Measurements from ENCODE around the gene PCNX1.
"Not testable (repeated sequence)": the region's sequence is repeated elsewhere in the genome, so short reads cannot be mapped to it uniquely, and the experiment has no call there.

The PCNX1 gene

DNA sequence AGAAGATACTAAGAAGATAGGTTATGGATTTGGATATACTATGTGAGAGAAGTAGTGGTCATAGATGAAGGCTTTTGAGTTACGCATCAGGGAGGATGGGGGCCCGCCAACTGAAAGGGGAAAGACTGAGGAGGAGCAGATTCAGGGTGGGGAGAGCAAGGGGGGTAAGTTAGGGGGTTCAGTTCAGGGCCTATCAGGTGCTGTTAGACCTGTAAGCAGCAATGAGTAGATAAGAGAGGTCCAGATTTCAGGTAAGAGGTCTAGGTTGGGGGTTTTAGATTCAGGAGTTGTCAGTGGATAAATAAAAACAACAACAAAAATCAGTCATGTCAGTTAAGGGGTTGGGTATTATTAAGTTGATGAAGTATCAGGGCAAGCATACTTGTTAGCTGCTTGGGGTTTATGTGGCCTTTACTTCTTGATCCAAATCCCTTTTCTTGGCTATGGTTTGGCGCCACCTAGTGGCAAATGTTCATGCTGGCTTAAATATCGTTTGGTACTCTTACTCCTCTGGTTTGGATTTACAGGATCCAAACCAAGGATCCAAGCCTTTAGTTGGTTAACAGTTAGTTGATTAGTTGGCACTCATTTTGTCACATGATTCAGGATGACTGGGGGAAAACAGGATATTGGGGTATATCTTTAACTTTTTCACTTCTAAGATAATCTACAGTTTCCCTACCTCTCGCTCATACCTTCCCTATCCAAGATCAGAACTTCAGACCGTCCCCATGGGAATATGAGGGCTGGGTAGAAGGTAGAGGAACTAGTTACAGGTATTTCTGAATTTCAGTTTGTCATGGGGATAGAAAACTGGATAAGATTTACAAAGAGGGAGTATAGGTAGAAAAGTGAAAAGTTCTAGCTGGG is 65.1 kb downstream of the PCNX1 start:
- DNase-seq = no peak

DNA sequence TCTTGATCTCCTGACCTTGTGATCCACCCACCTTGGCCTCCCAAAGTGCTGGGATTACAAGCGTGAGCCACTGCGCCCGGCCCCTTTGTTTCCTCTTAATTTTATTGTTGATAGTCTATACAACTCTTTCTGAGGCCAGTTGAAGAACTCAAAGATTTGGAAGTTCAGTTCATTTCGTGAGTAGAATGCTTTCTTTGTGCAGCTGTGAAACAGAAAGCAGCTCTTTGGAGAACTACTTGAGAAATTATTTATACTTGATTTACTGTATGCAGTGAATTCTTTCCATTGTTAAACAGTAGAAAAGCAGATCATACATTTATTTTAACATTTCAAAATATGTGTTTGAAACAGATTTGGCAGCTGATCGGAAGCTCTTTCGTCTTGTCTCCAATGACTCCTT is 69.3 kb downstream of the PCNX1 start:
- no peak for DNase-seq

DNA sequence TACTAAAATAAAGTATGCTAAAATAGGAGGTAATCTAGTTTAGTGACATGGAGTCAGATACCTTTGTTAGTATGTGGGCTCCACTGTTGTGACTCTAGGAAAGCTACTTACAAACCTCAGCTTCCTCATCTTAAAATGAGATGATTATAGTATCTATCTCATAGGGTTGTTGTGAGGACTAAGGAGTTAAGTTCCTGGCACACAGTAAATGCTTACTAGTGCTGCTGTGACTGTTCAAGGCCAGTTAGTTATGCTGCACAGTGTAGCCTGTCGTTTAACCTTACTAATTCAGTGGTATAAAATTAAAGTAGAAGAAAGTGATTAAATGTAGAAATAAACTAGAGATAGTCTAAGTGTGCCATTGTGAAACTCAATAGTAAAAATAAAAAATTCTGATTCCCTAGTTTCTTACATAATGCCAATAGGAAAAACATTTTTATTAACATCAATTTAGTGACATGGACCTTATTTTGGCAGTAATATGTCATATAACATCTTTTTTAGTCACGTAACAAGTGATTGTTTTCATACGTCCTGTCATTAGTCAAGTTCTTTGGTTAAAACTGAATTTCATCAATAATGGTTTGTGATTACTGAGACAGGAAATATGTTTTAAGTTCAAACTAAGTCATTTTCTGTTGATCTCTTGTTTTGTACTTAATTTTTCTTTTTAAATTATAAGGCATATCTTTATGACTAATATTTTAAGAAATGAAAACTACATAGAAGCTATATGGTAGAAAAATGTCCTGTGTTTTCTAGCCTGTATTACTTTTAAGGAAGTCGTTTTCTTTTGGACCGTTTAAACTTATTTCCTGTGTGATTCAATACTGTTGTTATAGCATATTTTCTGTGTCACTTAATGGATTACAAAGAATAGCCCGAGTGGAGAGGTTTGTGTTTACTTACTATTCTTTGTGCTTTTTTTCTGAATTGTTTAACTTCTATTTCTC is 74.0 kb downstream of the PCNX1 start:
- no peak for DNase-seq

DNA sequence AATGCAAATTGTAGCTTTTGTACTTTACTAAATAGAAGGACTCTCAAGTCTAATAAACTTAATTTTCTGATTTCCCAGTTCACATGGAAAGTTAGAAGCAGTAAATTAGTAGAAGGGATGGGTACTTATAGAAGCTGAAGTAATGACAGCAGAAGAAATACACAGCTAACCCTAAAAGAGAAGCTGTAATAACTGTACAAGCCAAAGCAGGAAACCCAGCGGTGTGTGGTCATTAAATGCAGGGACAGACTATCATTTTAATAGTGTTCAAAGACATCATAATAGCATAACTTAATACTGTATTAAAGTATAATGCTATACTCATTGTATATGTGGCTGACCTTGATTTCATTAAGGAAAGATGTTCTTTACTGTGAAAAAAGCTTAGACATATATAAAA is 74.9 kb downstream of the PCNX1 start:
- DNase-seq = no peak

DNA sequence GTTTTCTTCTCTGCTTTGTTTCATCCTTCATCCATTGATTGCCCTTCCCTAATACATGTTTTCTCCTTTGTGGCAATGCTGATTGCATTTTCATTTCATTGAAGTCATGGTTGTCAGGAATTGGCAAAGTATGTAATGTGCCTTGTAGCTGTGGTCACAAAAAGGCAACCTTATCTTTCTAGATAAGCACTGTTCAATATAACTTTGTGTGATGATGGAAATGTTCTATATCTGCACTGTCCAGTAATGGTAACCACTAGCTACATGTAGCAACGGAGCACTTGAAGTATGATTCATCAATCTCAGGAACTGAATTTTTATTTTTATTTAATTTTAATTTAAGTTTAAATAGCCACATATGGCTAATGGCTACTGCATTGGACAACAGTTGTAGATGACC is 79.8 kb downstream of the PCNX1 start:
- no peak for DNase-seq

DNA sequence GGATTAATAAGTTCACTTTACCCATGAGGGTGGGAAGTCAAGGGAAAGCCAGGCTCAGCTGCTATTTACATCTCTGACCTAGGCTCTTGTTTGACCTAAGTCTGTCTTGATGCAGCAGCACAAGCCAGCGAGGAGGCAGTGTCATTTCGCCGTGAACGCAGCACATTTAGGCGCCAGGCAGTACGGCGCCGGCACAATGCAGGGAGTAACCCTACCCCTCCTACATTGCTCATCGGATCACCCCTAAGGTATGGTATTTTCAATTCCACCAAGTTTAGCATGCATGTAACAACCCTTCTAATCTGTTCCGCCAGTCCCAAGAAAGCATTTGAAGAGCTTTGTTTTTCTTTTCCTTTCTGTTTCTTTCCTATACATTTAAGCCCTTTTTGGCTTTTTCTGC is 81.2 kb downstream of the PCNX1 start:
- no peak for DNase-seq

DNA sequence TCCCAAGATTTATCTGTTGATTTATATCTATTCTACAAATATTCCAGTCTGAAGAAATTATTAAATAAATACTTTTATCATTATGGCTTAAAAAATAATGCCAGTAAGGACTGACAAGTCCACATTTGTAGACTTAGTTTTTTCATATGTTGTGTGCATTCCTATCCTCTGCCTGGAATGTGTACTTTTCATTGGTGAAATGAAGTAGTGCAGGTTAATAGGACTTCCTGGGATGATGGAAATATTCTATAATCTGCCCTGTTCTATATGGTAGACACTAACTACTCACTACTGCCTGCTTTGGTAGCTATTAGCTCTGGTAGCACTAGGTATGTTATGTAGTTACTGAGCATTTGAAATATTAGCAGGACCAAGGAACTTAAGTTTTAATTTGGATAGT is 86.7 kb downstream of the PCNX1 start:
- DNase-seq = no peak

DNA sequence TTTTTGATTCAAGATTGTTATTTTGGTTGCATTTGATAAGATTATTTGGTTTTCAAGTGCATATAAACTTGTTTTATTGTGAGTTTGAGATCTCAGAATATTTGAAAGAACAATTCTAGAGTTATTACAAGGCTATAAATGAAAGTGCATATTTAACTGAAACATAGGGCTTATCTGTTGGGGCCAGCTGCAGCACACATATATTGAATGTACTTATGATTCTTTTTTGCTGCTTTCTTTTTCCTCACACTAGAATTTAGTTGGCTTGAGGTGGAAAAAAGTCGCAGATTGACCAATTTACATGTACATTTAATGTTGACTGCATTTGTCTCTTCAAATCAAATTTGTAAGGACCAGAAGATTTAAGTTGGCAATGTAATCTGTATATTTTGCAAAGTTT is 88.0 kb downstream of the PCNX1 start:
- no peak for DNase-seq

DNA sequence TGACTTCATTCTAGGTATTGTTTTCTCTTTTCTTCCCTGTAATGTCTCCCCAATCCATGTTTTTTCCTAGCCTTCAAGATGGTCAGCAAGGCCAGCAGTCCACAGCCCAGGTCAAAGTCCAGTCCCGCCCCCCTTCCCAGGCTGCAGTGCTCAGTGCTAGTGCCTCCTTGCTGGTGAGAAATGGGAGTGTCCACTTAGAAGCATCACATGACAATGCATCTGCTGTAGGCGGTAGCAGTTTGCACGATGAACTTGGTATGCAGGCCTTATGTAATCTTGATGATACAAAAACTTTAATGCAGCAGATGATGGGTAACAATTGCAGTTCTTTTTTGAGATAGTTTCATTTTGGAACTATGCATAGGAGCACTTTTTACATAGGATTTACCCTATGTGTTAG is 88.4 kb downstream of the PCNX1 start:
- DNase-seq = no peak

DNA sequence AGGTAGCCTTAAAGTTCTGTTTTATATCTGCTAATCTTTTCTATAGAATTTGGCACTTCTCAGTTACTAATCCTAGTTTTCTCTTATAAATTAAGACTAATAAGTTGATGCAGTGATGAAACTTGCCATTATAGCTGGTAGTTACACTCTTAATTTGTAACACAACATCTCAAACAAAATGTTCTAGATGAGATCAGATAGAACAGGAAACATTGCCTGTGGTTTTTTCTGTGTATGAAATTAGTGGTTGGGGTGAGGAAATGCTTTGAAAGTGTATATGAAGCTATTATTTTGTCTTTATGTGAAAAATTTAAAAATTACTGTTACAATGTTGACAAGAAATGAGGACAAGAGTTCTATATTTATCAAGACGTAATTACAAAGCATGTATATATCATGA is 91.9 kb downstream of the PCNX1 start:
- no peak for DNase-seq

DNA sequence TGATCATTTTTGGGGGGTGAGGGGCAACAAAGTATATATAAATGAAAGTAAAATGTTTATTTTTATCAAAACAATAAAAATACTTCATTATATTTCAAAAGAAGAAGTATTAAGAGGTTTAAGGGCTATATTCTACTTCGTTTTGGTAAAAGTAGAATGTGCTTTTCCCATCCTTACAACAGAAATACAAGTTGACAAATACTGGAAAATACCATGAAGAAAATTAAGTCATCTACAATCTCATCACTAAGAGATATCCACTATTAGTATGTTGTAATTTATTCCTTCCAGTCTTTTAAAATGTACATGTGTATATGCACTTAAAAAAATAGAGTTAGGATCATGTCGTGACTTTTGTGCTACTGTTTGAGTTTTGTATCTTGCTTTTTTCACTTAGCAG is 92.8 kb downstream of the PCNX1 start:
- DNase-seq = no peak

DNA sequence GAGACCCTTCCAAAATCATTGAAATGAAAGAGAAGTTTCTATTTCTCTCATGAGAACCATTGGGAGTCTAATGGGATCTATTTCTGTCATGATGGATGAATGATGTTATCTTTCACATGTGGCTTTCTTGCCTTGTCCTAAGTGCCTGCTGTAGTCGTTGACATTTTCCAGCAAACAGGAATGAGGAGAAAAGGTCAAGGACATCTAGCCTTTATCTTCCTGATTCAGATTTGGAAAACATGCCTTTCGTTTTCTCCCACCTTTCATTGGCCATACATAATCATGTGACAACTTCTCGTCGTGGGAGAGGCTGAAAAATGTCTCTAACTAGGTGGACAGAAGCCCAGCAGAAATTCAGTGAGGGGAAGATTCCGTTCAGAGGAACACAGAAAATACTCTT is 94.5 kb downstream of the PCNX1 start:
- no peak for DNase-seq

DNA sequence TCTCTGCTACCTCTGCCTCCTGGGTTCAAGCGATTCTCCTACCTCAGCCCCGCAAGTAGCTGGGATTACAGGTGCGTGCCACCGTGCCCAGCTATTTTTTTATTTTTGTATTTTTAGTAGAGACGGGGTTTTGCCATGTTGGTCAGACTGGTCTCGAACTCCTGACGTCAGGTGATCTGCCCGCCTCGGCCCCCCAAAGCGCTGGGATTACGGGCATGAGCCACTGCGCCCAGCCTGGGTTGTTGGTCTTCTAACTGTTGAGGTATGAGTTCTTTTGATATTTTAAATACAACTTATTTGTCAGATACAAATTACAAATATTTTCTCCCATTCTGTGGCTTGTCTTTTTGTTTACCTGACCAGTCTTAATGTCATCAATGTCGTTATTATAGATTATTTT is 95.9 kb downstream of the PCNX1 start:
- DNase-seq = no peak

DNA sequence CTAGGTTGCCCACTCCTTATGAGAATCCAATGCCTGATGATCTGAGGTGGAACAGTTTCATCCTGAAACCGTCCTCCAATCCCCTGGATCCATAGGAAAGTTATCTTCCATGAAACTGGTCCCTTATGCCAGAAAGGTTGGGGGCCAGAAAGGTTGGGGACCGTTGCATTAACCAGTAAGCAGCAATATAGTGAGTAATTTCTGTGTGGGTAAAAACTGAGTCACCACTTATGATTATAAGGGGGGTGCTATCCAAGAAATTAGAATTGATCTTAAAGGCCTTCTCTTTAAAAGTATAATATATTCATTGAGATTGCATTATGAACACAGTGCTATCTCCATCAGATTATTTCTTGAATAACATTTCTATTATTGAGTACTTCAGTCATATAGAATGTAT is 97.2 kb downstream of the PCNX1 start:
- DNase-seq = no peak

DNA sequence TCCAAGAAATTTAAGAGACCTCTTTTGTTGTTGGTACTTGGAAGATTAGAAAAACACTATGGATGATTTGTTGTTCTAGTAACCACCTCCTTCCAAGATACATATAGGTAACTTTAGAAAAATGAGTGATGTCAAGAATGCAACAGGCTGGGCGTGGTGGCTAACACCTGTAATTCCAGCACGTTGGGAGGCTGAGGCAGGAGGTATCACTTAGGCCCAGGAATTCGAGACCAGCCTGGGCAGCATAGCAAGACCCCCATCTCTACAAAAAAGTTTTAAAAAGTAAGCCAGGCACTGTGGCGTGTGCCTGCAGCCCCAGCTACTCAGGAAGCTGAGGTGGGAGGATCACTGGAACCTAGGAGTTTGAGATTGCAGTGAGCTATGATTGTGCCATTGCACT is 97.8 kb downstream of the PCNX1 start:
- no peak for DNase-seq

DNA sequence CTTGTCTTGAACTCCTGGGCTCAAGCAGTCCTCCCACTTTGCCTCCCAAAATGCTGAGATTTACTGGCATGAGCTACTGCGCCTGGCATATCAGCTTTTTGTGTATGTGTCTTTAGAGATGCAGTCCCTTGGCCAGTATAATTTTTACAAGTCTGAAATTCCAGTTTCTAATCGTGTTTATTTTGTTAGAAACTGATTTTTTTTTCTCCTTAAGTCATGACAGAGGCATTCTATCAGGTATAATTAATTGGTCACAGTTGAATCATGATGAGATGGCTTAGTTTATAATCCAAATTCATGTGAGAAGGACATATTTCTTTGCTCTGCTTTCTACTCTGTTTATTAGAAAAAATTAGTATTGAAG is 98.9 kb downstream of the PCNX1 start:
- no peak for DNase-seq

DNA sequence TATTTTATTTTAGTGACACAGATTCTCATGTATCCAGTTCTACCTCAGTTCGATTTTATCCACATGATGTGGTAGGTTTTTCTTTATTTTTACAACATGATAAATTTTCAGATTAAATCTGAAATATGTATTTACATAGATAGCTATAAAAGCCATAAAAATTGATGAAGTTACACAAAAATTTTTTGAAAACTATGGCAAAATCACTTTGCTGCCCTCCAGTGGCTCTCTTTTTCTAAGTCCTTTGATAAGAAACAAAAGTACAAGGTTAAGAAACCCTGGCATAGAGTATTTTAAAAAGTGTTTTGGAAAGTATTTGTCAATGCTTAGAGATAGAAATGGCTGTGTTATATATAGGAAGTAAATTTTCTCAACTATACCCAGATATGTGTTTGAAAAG is 104.2 kb downstream of the PCNX1 start:
- no peak for DNase-seq

DNA sequence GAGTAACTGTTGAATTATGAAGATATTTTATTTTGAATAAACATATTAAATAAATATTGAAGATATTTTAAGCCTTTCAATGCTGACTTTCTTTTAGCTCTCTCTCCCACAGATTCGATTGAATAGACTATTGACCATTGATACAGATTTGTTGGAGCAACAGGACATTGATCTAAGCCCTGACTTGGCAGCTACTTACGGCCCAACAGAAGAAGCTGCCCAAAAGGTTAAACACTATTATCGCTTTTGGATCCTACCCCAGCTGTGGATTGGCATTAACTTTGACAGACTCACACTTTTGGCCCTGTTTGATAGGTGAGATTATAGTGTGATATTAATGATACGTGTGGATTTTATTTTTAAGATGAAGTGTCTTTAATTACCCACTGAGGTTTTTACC is 105.6 kb downstream of the PCNX1 start:
- DNase-seq = no peak

DNA sequence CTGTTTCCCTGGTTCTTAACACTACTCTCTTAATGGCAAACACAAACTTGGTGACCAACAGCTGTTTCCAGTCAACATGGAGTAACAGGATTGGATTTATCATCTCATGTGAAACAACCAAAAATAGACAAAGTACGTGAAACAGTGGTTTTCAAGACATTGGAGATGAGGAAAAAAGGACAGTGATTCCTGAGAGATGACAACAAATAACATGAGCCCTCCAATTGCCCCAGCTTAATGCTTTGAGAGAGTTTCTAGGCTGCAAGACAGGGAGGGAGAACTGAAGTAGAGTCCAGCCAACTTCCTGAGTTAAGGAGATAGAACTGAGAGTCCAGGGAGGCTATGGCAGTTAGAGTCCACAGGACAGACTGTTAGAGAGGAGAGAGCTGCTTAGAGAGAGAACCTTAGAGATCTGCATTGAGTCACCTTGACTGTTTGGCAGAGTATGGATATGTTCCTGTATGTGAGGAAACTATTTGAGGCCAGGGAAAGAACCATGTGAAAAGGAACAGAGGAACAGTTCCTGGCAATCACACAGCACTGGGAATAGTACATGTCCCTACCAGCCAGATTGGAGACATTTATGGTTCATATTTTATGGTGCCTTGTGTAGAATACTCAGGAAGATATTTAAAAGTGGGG is 106.4 kb downstream of the PCNX1 start:
- DNase-seq = no peak

DNA sequence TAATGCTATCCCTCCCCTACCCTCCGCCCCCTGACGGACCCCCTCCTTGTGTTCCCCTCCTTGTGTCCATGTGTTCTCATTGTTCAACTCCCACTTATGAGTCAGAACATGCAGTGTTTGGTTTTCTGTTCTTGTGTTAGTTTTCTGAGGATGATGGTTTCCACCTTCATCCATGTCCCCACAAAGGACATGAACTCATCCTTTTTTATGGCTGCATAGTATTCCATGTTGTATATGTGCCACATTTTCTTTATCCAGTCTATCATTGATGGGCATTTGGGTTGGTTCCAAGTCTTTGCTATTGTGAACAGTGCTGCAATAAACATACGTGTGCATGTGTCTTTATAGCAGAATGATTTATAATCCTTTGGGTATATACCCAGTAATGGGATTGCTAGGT is 112.7 kb downstream of the PCNX1 start:
- DNase-seq = not testable (repeated sequence)

DNA sequence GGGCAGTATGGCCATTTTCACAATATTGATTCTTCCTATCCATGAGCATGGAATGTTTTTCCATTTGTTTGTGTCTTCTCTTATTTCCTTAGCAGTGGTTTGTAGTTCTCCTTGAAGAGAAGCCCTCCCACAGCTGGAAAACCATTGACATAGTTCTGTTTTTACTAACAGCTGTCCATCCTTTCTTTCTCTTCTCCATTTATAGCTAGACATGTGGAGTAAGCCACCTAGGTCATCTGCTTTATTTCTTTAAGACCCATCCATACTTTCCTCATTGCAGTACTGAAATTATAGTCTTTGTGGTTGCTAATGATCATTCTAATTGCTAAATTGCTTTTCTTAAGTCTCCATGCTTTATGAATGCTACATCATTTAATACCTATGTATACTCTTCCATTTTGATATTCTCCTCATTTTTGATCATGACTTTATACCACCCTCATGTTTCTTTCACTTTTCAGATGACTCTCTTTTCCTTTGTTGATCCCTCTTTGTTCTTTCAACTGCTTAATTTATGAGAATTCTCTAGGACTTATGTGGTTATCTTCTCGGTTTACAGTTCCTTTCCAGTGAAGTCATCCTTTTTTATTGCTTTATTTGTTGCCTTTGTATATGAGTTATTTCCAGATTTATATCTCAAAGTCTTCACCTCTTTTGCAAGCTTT is 114.2 kb downstream of the PCNX1 start:
- no peak for DNase-seq

DNA sequence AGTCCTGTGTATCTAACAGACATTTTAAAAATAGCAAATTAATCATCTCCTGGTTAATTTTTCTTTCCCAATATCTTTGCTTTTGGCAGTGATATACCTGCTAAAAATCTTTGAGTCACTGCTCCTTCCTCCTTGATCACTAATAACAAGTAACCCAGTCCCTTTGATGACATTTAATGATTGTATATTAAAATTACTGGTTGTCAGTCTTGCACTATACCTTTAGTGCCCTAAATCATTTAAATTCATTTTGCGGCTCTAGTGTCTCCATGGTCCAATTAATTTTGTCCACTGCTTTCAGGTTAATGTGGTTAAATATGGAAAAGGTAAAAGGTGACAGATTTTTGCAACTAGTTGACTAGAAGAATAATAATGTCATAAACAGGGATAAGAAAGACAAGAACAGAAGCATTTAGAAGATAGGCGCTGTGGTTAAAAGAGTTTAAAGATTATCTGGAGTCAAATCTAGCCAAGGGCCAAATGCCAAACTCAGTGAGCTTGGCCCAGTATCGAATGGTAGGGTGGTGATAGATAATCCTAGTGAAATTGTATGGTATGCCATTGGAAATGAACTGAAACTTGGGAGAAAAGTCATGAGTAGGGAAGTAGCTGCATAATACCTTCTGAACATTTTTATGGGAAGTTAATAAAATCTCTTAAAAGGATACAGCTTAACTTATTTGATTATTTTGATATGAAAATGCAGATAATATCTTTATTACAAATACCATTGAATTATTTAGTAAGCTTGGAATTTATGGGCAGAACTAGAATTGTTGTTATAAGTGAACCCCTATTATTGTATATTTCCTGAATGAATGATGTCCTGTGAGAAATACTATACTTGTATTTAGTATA is 115.0 kb downstream of the PCNX1 start:
- DNase-seq = no peak
